Measurements from ENCODE around the gene VPS50. TPM values are rescaled to one million over a fixed set of nuclear protein-coding genes. Genes with fewer than 3 reads are reported as not detected.

VPS50 gene
- total RNA-seq, 1 donor from 2014 or later = 6.9 TPM

DNA sequence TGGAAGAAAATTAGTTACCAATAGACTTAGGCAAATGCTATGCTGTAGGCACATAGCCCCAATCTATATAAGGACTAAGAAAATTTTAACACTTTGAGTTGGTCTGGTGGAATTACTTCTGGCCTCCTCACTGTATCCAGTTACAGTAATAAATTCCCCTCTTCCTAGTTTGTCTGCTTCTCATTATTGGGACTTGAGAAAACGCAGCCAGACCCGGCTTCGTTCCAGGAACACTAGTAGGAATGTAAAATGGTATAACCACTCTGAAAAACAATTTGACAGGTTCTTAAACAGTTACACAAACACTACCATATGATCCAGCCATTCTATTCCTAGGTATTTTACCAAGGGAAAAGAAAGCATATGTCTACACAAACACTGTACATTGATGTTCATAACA lies 150.2 kb downstream of the VPS50 start:
- no peaks in the 10 kb centered on the region for H3K36me3 ChIP-seq
- H3K4me1 ChIP-seq = no peaks in the 10 kb centered on the region
- no peaks in the 10 kb centered on the region for H3K27me3 ChIP-seq
- intact Hi-C loops (cut with DNase I) = no loop called here
- no peak for DNase-seq (ENCODE audit: low spot score in 2 of 2)
- no peak overlapping the region for H3K4me3 ChIP-seq
- TF ChIP-seq, protein P1, sequence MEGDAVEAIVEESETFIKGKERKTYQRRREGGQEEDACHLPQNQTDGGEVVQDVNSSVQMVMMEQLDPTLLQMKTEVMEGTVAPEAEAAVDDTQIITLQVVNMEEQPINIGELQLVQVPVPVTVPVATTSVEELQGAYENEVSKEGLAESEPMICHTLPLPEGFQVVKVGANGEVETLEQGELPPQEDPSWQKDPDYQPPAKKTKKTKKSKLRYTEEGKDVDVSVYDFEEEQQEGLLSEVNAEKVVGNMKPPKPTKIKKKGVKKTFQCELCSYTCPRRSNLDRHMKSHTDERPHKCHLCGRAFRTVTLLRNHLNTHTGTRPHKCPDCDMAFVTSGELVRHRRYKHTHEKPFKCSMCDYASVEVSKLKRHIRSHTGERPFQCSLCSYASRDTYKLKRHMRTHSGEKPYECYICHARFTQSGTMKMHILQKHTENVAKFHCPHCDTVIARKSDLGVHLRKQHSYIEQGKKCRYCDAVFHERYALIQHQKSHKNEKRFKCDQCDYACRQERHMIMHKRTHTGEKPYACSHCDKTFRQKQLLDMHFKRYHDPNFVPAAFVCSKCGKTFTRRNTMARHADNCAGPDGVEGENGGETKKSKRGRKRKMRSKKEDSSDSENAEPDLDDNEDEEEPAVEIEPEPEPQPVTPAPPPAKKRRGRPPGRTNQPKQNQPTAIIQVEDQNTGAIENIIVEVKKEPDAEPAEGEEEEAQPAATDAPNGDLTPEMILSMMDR (IDR thresholded peaks at IDR 0.05) = no peak
- no peaks in the 10 kb centered on the region for H3K9me3 ChIP-seq
- H3K27ac ChIP-seq = no peak overlapping the region

DNA sequence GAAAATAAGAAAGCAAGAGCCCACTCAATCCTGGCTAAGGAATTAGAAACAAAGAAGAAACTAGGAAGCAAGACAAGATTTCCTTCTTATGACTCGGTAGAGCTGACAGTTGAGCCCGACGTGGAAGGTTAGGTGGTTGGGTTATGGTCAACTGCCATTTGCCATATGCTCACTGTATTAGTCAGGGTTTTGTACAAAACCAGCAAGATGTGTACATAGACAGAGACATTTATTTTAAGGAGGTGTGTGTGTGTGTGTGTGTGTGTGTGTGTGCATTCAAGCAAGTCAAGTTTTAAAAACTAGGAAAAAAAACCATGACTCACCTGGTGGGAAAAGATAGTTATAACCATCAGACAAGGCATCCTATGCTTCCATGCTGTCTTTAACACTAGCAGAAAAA lies 158.5 kb downstream of the VPS50 start:
- DNase-seq (ENCODE audit: low spot score in 2 of 2) = no peak
- H3K27me3 ChIP-seq = no peaks in the 10 kb centered on the region
- no peaks in the 10 kb centered on the region for H3K36me3 ChIP-seq
- no peaks in the 10 kb centered on the region for H3K4me1 ChIP-seq
- no peak overlapping the region for H3K4me3 ChIP-seq
- TF ChIP-seq, protein P1 (IDR thresholded peaks at IDR 0.05) = no peak
- H3K27ac ChIP-seq = no peak overlapping the region
- intact Hi-C loops (cut with DNase I) = no loop called here
- H3K9me3 ChIP-seq = no peaks in the 10 kb centered on the region

DNA sequence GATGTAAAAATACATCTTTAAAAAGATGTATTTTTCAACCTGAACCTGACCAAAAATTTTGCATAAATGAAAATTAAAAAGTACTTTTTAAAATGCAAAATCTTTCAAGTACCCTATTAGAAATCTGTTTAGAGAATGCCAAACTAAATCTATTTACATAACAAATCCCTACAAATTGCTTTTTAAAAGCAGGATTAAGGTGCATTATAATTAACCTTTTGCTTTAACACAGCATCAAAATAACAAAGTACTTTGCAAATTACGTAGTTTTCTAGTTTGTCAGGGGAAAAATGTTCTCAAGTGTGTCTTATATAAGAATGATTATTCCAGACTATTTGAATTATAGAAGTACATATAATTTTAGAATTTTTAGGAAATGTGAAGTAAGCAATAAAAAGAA lies 160.8 kb downstream of the VPS50 start:
- no peaks in the 10 kb centered on the region for H3K27me3 ChIP-seq
- TF ChIP-seq, protein P1 (IDR thresholded peaks at IDR 0.05) = no peak
- no peaks in the 10 kb centered on the region for H3K4me1 ChIP-seq
- H3K9me3 ChIP-seq = no peaks in the 10 kb centered on the region
- no peak overlapping the region for H3K4me3 ChIP-seq
- DNase-seq (ENCODE audit: low spot score in 2 of 2) = no peak
- no peak overlapping the region for H3K27ac ChIP-seq
- no peaks in the 10 kb centered on the region for H3K36me3 ChIP-seq
- intact Hi-C loops (cut with DNase I) = no loop called here

DNA sequence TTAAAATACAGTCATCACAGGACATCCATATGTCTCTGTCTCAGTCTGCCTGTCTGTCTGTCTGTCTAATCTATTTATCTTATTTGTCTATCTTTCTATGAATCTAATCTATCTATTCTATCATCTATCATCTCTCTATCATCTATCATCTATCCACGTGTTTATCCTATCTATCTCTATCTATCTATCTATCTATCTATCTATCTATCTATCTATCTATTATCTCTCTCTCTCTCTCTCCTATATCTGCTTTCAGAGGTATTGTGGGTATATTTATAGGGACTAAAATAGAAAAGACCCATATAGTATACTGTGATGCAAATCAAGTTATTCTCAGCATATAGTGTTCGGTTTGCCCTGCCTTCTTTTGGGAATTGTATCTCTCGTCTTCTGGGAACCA lies 167.5 kb downstream of the VPS50 start:
- no peak for DNase-seq (ENCODE audit: low spot score in 2 of 2)
- Histone ChIP-seq H3K4me3 (no peak overlapping the region), H3K36me3 (no peaks in the 10 kb centered on the region), H3K4me1 (no peaks in the 10 kb centered on the region), H3K9me3 (no peaks in the 10 kb centered on the region), H3K27me3 (no peaks in the 10 kb centered on the region), H3K27ac (no peak overlapping the region)
- intact Hi-C loops (cut with DNase I) = no loop called here
- TF ChIP-seq, protein P1 (IDR thresholded peaks at IDR 0.05) = no peak

DNA sequence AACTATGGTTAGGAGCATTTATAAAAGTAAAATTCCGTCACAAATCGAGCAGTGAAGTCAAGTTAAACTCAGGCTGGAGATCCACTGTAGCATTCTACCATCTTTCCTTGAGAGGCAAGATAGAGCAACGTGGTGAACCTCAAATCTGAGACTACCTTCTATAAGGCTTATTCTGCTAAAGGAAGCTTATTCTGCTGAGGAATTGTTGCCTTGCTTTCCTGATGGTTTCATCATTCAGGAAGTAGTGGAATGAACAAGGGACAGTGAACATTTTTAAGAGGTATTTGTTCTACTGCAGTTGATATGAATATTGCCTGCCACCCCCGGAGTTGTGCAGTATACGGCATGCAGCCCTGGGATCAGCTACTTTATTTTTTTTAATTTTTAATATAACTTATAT lies 170.8 kb downstream of the VPS50 start:
- Histone ChIP-seq H3K4me3 (no peak overlapping the region), H3K9me3 (peaks cover 0 to 3% of the 10 kb centered on the region in 2 donors), H3K4me1 (no peaks in the 10 kb centered on the region), H3K27ac (no peak overlapping the region), H3K27me3 (no peaks in the 10 kb centered on the region), H3K36me3 (no peaks in the 10 kb centered on the region)
- TF ChIP-seq, protein P1 (IDR thresholded peaks at IDR 0.05) = no peak
- no peak for DNase-seq (ENCODE audit: low spot score in 2 of 2)
- intact Hi-C loops (cut with DNase I) = no loop called here

DNA sequence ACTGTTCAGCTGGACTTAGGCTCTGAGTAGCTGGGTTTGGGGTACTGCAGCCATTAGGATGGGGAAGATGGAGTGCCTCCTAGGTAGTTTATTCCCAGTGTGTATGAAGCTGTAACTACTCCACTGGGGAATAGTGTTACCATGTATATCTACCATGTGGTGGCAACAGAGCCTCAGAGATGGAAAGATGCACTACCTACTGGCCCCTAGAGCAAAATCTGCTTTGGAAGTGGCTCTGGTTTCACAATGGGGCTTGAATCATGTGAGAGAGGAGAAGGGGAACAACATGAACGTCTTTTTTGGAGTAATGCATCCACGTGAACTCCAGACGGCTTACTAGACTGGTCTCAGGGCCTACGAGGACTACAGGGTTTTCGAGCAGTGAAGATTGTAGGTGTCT lies 175.1 kb downstream of the VPS50 start:
- H3K9me3 ChIP-seq = peaks cover 0 to 3% of the 10 kb centered on the region in 2 donors
- TF ChIP-seq, protein P1 (IDR thresholded peaks at IDR 0.05) = no peak
- H3K27ac ChIP-seq = no peak overlapping the region
- DNase-seq (ENCODE audit: low spot score in 2 of 2) = no peak
- no peak overlapping the region for H3K4me3 ChIP-seq
- H3K4me1 ChIP-seq = no peaks in the 10 kb centered on the region
- intact Hi-C loops (cut with DNase I) = no loop called here
- no peaks in the 10 kb centered on the region for H3K27me3 ChIP-seq
- no peaks in the 10 kb centered on the region for H3K36me3 ChIP-seq
